SK-N-SH treated with all-trans-retinoic acid at 6 μM for 48 hours (cell line): ENCODE results near the gene TMC3.

ENCODE experiments used
- ARNTL ChIP-seq: fragments of 450-650 bp; formaldehyde crosslinking; IDR thresholded peaks from 2 replicates; pipeline ENCODE4 v1.5.0; 2020; ENCODE audit warnings: low read depth, mild to moderate bottlenecking, moderate library complexity, borderline replicate concordance
- CREB5 ChIP-seq: fragments of 250-450 bp; sonication (Bioruptor Pico); IDR thresholded peaks from 2 replicates; pipeline ENCODE4 v1.5.1; 2020; ENCODE audit warnings: low read depth, mild to moderate bottlenecking, moderate library complexity
- ESRRG ChIP-seq: fragments of 250-450 bp; sonication (Bioruptor Pico); IDR thresholded peaks from 2 replicates; pipeline ENCODE4 v1.6.1; 2021; ENCODE audit warnings: mild to moderate bottlenecking
- ISL1 ChIP-seq: fragments of 250-450 bp; sonication (Bioruptor Pico); IDR thresholded peaks from 2 replicates; pipeline ENCODE4 v2.1.2; 2022; ENCODE audit warnings: mild to moderate bottlenecking, moderate library complexity
- RARB ChIP-seq: fragments of 250-450 bp; sonication (Bioruptor Pico); IDR thresholded peaks from 2 replicates; pipeline ENCODE4 v1.8.0; 2021; ENCODE audit warnings: mild to moderate bottlenecking, moderate library complexity
- SNAI2 ChIP-seq: fragments of 250-450 bp; sonication (Bioruptor Pico); IDR thresholded peaks from 2 replicates; pipeline ENCODE4 v1.5.0; 2020; ENCODE audit warnings: mild to moderate bottlenecking, moderate library complexity
- TCF4 ChIP-seq: fragments of 250-450 bp; sonication (Bioruptor Pico); IDR thresholded peaks from 2 replicates; pipeline ENCODE4 v1.8.0; 2021; ENCODE audit warnings: mild to moderate bottlenecking, moderate library complexity, borderline replicate concordance
- ZFP3 ChIP-seq: fragments of 250-450 bp; sonication (Bioruptor Pico); IDR thresholded peaks from 2 replicates; pipeline ENCODE4 v1.5.0; 2020; ENCODE audit warnings: mild to moderate bottlenecking, moderate library complexity
- ZNF565 ChIP-seq: fragments of 450-650 bp; formaldehyde crosslinking; conservative IDR thresholded peaks from 2 replicates; pipeline ENCODE4 v1.5.0; 2020; ENCODE audit warnings: low read depth, mild to moderate bottlenecking, moderate library complexity
- TF ChIP-seq, protein P1 (sequence below): fragments of 250-450 bp; sonication (Bioruptor Pico); IDR thresholded peaks from 2 replicates; pipeline ENCODE4 v1.8.0; 2020; ENCODE audit warnings: mild to moderate bottlenecking, moderate library complexity, borderline replicate concordance

GRCh38 chr15:81363718-81364500, 10.1 kb downstream of the TMC3 start:
- TF ChIP-seq ZFP3 (CRISPR knock-in tag) (no peak), ZNF565 (no peak), ISL1 (CRISPR knock-in tag) (no peak), SNAI2 (no peak), ARNTL (no peak), TCF4 (CRISPR knock-in tag) (no peak), CREB5 (CRISPR knock-in tag) (no peak), ESRRG (CRISPR knock-in tag) (no peak), RARB (CRISPR knock-in tag) (no peak)
- TF ChIP-seq, protein P1, sequence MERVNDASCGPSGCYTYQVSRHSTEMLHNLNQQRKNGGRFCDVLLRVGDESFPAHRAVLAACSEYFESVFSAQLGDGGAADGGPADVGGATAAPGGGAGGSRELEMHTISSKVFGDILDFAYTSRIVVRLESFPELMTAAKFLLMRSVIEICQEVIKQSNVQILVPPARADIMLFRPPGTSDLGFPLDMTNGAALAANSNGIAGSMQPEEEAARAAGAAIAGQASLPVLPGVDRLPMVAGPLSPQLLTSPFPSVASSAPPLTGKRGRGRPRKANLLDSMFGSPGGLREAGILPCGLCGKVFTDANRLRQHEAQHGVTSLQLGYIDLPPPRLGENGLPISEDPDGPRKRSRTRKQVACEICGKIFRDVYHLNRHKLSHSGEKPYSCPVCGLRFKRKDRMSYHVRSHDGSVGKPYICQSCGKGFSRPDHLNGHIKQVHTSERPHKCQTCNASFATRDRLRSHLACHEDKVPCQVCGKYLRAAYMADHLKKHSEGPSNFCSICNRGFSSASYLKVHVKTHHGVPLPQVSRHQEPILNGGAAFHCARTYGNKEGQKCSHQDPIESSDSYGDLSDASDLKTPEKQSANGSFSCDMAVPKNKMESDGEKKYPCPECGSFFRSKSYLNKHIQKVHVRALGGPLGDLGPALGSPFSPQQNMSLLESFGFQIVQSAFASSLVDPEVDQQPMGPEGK (CRISPR knock-in tag) = no peak
